K562 (cell line): ENCODE results near the gene SPATA25. TPM values are rescaled to one million over a fixed set of nuclear protein-coding genes. Genes with fewer than 3 reads are reported as not detected.

Source experiments
- polyA plus RNA-seq, 8 experiments: library from polyadenylated mRNA; depleted of rRNA in 4 of 8; stranded (reverse) in 5 of 8; unstranded in 3 of 8; fragments of >200 nt; fragmentation: Nextera tagmentation in 2 of 8; fragmentation: Illumina TruSeq in 1 of 8; extraction: Ambion mirVana in 2 of 8; extraction: Trizol in 1 of 8; gene quantifications; 2 replicates each; pipeline versions ENCODE4 v1.2.1 to v1.2.3, GENCODE V29; 2011 to 2014; ENCODE audit warnings: inconsistent platforms in 1 of 8, missing spikeins in 1 of 8
- total RNA-seq, 7 experiments: library from RNA; depleted of rRNA in 6 of 7; stranded (reverse); fragments of >200 nt in 6 of 7; fragmentation: Illumina TruSeq in 2 of 7; extraction: Trizol in 2 of 7; gene quantifications; 2 replicates each; pipeline versions ENCODE4 v1.2.1 to v1.2.3, GENCODE V29; 2011 to 2021; ENCODE audit warnings: low replicate concordance in 1 of 7
- TF ChIP-seq, protein P1 (sequence below): sonication (generic); formaldehyde crosslinking; IDR thresholded peaks from 2 replicates; pipeline ENCODE4 v1.8.0; 2022; ENCODE audit warnings: mild to moderate bottlenecking, missing genetic modification reagents
- TF ChIP-seq, protein P2 (sequence below): fragments of 450-650 bp; IDR thresholded peaks from 2 replicates; pipeline ENCODE4 v1.6.1; 2016; ENCODE audit warnings: low read depth

The SPATA25 gene
- total and polyA plus RNA-seq, 9 of the 15 experiments (the other 6 are each of a cell fraction or from before 2014, with no cell fraction given): 0.21 to 0.95 (median 0.53) TPM; not detected in 3

DNA sequence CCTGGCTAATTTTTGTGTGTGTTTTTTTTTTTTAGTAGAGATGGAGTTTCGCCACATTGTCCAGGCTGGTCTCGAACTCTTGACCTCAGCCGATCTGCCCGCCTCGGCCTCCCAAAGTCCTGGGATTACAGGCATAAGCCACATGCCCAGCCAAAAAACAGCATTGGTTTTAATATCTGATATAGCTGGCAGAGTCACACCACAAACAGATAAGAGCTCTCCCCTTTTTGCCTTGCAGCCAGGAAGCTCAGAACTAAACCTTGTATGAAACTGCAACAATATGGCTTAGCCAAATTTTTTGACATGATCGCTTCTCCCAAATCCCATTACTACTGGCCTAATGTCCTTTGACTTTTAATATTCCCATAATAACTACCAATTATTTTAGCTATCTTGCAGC, 35.1 kb downstream of the SPATA25 start (continued):
- TF ChIP-seq, protein P1, sequence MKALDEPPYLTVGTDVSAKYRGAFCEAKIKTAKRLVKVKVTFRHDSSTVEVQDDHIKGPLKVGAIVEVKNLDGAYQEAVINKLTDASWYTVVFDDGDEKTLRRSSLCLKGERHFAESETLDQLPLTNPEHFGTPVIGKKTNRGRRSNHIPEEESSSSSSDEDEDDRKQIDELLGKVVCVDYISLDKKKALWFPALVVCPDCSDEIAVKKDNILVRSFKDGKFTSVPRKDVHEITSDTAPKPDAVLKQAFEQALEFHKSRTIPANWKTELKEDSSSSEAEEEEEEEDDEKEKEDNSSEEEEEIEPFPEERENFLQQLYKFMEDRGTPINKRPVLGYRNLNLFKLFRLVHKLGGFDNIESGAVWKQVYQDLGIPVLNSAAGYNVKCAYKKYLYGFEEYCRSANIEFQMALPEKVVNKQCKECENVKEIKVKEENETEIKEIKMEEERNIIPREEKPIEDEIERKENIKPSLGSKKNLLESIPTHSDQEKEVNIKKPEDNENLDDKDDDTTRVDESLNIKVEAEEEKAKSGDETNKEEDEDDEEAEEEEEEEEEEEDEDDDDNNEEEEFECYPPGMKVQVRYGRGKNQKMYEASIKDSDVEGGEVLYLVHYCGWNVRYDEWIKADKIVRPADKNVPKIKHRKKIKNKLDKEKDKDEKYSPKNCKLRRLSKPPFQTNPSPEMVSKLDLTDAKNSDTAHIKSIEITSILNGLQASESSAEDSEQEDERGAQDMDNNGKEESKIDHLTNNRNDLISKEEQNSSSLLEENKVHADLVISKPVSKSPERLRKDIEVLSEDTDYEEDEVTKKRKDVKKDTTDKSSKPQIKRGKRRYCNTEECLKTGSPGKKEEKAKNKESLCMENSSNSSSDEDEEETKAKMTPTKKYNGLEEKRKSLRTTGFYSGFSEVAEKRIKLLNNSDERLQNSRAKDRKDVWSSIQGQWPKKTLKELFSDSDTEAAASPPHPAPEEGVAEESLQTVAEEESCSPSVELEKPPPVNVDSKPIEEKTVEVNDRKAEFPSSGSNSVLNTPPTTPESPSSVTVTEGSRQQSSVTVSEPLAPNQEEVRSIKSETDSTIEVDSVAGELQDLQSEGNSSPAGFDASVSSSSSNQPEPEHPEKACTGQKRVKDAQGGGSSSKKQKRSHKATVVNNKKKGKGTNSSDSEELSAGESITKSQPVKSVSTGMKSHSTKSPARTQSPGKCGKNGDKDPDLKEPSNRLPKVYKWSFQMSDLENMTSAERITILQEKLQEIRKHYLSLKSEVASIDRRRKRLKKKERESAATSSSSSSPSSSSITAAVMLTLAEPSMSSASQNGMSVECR (CRISPR knock-in tag): no peak
- TF ChIP-seq, protein P2, sequence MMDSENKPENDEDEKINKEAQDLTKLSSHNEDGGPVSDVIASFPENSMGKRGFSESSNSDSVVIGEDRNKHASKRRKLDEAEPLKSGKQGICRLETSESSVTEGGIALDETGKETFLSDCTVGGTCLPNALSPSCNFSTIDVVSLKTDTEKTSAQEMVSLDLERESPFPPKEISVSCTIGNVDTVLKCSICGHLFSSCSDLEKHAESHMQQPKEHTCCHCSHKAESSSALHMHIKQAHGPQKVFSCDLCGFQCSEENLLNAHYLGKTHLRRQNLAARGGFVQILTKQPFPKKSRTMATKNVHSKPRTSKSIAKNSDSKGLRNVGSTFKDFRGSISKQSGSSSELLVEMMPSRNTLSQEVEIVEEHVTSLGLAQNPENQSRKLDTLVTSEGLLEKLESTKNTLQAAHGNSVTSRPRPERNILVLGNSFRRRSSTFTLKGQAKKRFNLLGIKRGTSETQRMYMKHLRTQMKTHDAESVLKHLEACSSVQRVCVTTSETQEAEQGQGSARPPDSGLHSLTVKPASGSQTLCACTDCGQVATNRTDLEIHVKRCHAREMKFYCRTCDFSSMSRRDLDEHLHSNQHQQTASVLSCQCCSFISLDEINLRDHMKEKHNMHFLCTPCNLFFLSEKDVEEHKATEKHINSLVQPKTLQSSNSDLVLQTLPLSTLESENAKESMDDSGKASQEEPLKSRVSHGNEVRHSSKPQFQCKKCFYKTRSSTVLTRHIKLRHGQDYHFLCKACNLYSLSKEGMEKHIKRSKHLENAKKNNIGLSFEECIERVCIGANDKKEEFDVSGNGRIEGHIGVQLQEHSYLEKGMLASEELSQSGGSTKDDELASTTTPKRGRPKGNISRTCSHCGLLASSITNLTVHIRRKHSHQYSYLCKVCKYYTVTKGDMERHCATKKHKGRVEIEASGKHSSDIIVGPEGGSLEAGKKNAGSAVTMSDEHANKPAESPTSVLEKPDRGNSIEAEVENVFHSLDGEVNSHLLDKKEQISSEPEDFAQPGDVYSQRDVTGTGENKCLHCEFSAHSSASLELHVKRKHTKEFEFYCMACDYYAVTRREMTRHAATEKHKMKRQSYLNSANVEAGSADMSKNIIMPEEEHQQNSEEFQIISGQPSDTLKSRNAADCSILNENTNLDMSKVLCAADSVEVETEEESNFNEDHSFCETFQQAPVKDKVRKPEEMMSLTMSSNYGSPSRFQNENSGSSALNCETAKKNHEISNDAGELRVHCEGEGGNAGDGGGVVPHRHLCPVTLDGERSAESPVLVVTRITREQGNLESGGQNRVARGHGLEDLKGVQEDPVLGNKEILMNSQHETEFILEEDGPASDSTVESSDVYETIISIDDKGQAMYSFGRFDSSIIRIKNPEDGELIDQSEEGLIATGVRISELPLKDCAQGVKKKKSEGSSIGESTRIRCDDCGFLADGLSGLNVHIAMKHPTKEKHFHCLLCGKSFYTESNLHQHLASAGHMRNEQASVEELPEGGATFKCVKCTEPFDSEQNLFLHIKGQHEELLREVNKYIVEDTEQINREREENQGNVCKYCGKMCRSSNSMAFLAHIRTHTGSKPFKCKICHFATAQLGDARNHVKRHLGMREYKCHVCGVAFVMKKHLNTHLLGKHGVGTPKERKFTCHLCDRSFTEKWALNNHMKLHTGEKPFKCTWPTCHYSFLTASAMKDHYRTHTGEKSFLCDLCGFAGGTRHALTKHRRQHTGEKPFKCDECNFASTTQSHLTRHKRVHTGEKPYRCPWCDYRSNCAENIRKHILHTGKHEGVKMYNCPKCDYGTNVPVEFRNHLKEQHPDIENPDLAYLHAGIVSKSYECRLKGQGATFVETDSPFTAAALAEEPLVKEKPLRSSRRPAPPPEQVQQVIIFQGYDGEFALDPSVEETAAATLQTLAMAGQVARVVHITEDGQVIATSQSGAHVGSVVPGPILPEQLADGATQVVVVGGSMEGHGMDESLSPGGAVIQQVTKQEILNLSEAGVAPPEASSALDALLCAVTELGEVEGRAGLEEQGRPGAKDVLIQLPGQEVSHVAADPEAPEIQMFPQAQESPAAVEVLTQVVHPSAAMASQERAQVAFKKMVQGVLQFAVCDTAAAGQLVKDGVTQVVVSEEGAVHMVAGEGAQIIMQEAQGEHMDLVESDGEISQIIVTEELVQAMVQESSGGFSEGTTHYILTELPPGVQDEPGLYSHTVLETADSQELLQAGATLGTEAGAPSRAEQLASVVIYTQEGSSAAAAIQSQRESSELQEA: no peak
